ENCODE data around the gene IRF1. TPM values are rescaled to one million over a fixed set of nuclear protein-coding genes. Genes with fewer than 3 reads are reported as not detected.

The IRF1 gene
- total RNA-seq, 2 experiments from 2014 or later: 1,212 to 1,234 TPM

- no peak overlapping the region for H3K4me3 Mint-ChIP-seq
- no peak for ATAC-seq (ENCODE audit: poor library complexity)
- peaks cover 16% of the 10 kb centered on the region for H3K36me3 ChIP-seq (ENCODE audit: insufficient read depth, low read length)
- no peak overlapping the region for H3K4me3 ChIP-seq (ENCODE audit: low read length)
- intact Hi-C loops (cut with DNase I, micrococcal nuclease): loop anchor here (2.0 to 5.0 kb wide), 5 partner anchors 16 to 60 kb away; partner anchors contain the start of gene IRF1 (in 1 of the 2)
- CTCF ChIA-PET: interaction anchor here (0.8 to 2.8 kb wide), 4 partner anchors 14 to 62 kb away, joined by 3 to 10 read pairs (median 9); partner anchors contain the start of gene IRF1
- peak overlapping the region; percentile 97 for H3K27ac Mint-ChIP-seq
- no peaks in the 10 kb centered on the region for H3K9me3 Mint-ChIP-seq
- no peaks in the 10 kb centered on the region for H3K27me3 ChIP-seq (ENCODE audit: control insufficient read depth in 1 of 2, insufficient read depth in 2 of 2, low read length in 2 of 2)
- peak overlapping the region; percentile 64 to 70 for H3K27ac ChIP-seq (ENCODE audit: low read depth in 1 of 2, low read length in 2 of 2)
- H3K27me3 Mint-ChIP-seq: peaks cover 4% of the 10 kb centered on the region
- H3K36me3 Mint-ChIP-seq (ENCODE audit: low read depth): peaks cover 57% of the 10 kb centered on the region
- peaks cover 92% of the 10 kb centered on the region for H3K4me1 ChIP-seq (ENCODE audit: insufficient read depth, low read length)
- POLR2A ChIA-PET: interaction anchor here (0.7 to 25.5 kb wide), 9 partner anchors 8 to 275 kb away, joined by 3 to 1045 read pairs (median 37); partner anchors contain the start of genes CCNI2 and IRF1
- no peak for TF ChIP-seq CTCF (IDR thresholded peaks at IDR 0.05)
- H3K4me1 Mint-ChIP-seq (ENCODE audit: low read depth): peaks cover 96% of the 10 kb centered on the region
- H3K9me3 ChIP-seq (ENCODE audit: control insufficient read depth in 1 of 2, insufficient read depth in 1 of 2, low read length in 2 of 2): no peaks in the 10 kb centered on the region
- peak in 2 of 14 experiments; percentile 1 to 37 for DNase-seq
These were observed 18.1 kb downstream of the IRF1 start for GRCh38 chr5:132472431-132472830.

GRCh38 chr5:132471944-132472343 is 18.6 kb downstream of the IRF1 start:
- peak overlapping the region; percentile 74 for H3K4me3 Mint-ChIP-seq
- Histone ChIP-seq H3K27ac (ENCODE audit: low read depth in 1 of 2, low read length in 2 of 2) (peak overlapping the region; percentile 64 to 70), H3K4me1 (ENCODE audit: insufficient read depth, low read length) (peaks cover 92% of the 10 kb centered on the region), H3K27me3 (ENCODE audit: control insufficient read depth in 1 of 2, insufficient read depth in 2 of 2, low read length in 2 of 2) (no peaks in the 10 kb centered on the region), H3K36me3 (ENCODE audit: insufficient read depth, low read length) (peaks cover 16% of the 10 kb centered on the region), H3K9me3 (ENCODE audit: control insufficient read depth in 1 of 2, insufficient read depth in 1 of 2, low read length in 2 of 2) (no peaks in the 10 kb centered on the region), H3K4me3 (ENCODE audit: low read length) (no peak overlapping the region)
- no peak for TF ChIP-seq CTCF (IDR thresholded peaks at IDR 0.05)
- H3K27ac Mint-ChIP-seq: peak overlapping the region; percentile 97
- H3K4me1 Mint-ChIP-seq (ENCODE audit: low read depth): peaks cover 96% of the 10 kb centered on the region
- CTCF ChIA-PET: interaction anchor here (2.2 to 2.8 kb wide), 3 partner anchors 14 to 61 kb away, joined by 9 to 10 read pairs (median 9); partner anchors contain the start of gene IRF1
- intact Hi-C loops (cut with DNase I, micrococcal nuclease): loop anchor here (2.0 to 5.0 kb wide), 5 partner anchors 15 to 60 kb away; partner anchors contain the start of gene IRF1 (in 1 of the 2)
- ATAC-seq (ENCODE audit: poor library complexity) (no peak), DNase-seq (peak in 3 of 14 experiments; percentile 4 to 45 (median 30))
- POLR2A ChIA-PET: interaction anchor here (1.4 to 25.5 kb wide), 8 partner anchors 8 to 85 kb away, joined by 5 to 1045 read pairs (median 112); partner anchors contain the start of gene IRF1
- peaks cover 52% of the 10 kb centered on the region for H3K36me3 Mint-ChIP-seq (ENCODE audit: low read depth)
- no peaks in the 10 kb centered on the region for H3K9me3 Mint-ChIP-seq
- peaks cover 4% of the 10 kb centered on the region for H3K27me3 Mint-ChIP-seq

- H3K4me3 Mint-ChIP-seq: peak overlapping the region; percentile 74
- POLR2A ChIA-PET: interaction anchor here (1.3 to 25.5 kb wide), 9 partner anchors 9 to 85 kb away, joined by 5 to 1045 read pairs (median 37); partner anchors contain the start of gene IRF1
- no peaks in the 10 kb centered on the region for H3K9me3 ChIP-seq (ENCODE audit: control insufficient read depth in 1 of 2, insufficient read depth in 1 of 2, low read length in 2 of 2)
- ATAC-seq (ENCODE audit: poor library complexity): no peak
- H3K4me1 ChIP-seq (ENCODE audit: insufficient read depth, low read length): peaks cover 94% of the 10 kb centered on the region
- no peaks in the 10 kb centered on the region for H3K27me3 ChIP-seq (ENCODE audit: control insufficient read depth in 1 of 2, insufficient read depth in 2 of 2, low read length in 2 of 2)
- peaks cover 4% of the 10 kb centered on the region for H3K27me3 Mint-ChIP-seq
- no peak overlapping the region for H3K4me3 ChIP-seq (ENCODE audit: low read length)
- peaks cover 98% of the 10 kb centered on the region for H3K4me1 Mint-ChIP-seq (ENCODE audit: low read depth)
- H3K9me3 Mint-ChIP-seq: no peaks in the 10 kb centered on the region
- CTCF ChIA-PET: interaction anchor here (1.1 to 2.8 kb wide), 4 partner anchors 13 to 60 kb away, joined by 3 to 10 read pairs (median 9); partner anchors contain the start of gene IRF1
- intact Hi-C loops (cut with DNase I, micrococcal nuclease): loop anchor here (5.0 kb wide), 2 partner anchors 49 to 59 kb away; no protein-coding TSS in a partner anchor
- peaks cover 16% of the 10 kb centered on the region for H3K36me3 ChIP-seq (ENCODE audit: insufficient read depth, low read length)
- H3K27ac ChIP-seq (ENCODE audit: low read depth in 1 of 2, low read length in 2 of 2): peak overlapping the region; percentile 64 to 70
- TF ChIP-seq CTCF (IDR thresholded peaks at IDR 0.05): no peak
- peaks cover 46% of the 10 kb centered on the region for H3K36me3 Mint-ChIP-seq (ENCODE audit: low read depth)
- peak in 2 of 14 experiments; percentile 15 to 57 for DNase-seq
- peak overlapping the region; percentile 97 for H3K27ac Mint-ChIP-seq
These were observed 19.2 kb downstream of the IRF1 start for GRCh38 chr5:132471151-132471907.

Data from CD4-positive, alpha-beta T cell (primary cell).